ENCODE measurements around the gene TGFB3.

TGFB3 gene

DNA sequence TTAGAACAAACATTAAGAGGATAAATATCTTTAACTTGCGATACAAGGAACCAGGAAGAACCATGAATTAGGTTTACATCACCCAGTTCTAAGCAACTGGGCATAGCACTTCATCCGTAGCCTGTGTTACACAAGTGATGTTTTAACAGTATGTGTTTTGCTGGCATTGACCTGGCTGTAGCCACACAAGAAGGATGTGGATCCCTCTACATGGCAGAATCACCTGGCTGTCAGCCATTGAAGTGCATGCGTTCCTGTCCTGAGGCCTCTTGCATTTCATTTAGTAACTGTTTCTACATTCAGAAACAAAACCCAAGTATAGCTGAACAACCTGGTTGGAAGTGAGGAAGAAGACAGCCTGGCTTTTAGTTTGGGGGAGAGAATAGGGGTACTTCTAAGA is 72.2 kb downstream of the TGFB3 start:
- H3K27me3 ChIP-seq (replicated peaks; ENCODE audit: control insufficient read depth, insufficient read depth, low read length): no peaks in the 10 kb centered on the region
- TF ChIP-seq, protein P1, sequence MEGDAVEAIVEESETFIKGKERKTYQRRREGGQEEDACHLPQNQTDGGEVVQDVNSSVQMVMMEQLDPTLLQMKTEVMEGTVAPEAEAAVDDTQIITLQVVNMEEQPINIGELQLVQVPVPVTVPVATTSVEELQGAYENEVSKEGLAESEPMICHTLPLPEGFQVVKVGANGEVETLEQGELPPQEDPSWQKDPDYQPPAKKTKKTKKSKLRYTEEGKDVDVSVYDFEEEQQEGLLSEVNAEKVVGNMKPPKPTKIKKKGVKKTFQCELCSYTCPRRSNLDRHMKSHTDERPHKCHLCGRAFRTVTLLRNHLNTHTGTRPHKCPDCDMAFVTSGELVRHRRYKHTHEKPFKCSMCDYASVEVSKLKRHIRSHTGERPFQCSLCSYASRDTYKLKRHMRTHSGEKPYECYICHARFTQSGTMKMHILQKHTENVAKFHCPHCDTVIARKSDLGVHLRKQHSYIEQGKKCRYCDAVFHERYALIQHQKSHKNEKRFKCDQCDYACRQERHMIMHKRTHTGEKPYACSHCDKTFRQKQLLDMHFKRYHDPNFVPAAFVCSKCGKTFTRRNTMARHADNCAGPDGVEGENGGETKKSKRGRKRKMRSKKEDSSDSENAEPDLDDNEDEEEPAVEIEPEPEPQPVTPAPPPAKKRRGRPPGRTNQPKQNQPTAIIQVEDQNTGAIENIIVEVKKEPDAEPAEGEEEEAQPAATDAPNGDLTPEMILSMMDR (IDR thresholded peaks at IDR 0.05; ENCODE audit: insufficient read depth, low read length, poor library complexity, severe bottlenecking): no peak
- H3K4me3 ChIP-seq (replicated peaks; ENCODE audit: low read depth, low read length): no peak overlapping the region
- DNase-seq (ENCODE audit: extremely low read depth, insufficient read length): no peak
- H3K36me3 ChIP-seq (ENCODE audit: control insufficient read depth, insufficient read depth, low read length): no peaks in the 10 kb centered on the region
